Vagina (tissue), 2 donors: Measurements from ENCODE around the gene MAN1C1. TPM values are rescaled to one million over a fixed set of nuclear protein-coding genes. Genes with fewer than 3 reads are reported as not detected.

Experiments
- DNase-seq, 2 donors: peaks; one replicate each; pipeline ENCODE4 v3.0.0-alpha.2; 2017; ENCODE audit errors: extremely low spot score in 2 of 2
- H3K27ac ChIP-seq: fragments of 200-600 bp; sonication (generic); one replicate; pipeline ENCODE4 v1.5.1; 2019
- H3K27me3 ChIP-seq: fragments of 200-600 bp; sonication (generic); one replicate; pipeline ENCODE4 v1.5.1; 2019
- H3K36me3 ChIP-seq, 2 donors: fragments of 200-600 bp; sonication (generic); one replicate each; pipeline ENCODE4 v1.5.1; 2017 to 2019
- H3K4me1 ChIP-seq: fragments of 200-600 bp; sonication (generic); one replicate; pipeline ENCODE4 v1.5.1; 2019
- H3K4me3 ChIP-seq, 2 donors: fragments of 200-600 bp; sonication (generic); 1 replicate in 1 of 2; 2 replicates in 1 of 2; pipeline ENCODE4 v1.5.1; 2016 to 2019
- H3K9me3 ChIP-seq: fragments of 200-600 bp; sonication (generic); one replicate; pipeline ENCODE4 v1.5.1; 2019
- POLR2A ChIP-seq, 2 donors: fragments of 450-650 bp; IDR thresholded peaks; one replicate each; pipeline ENCODE4 v1.6.1; 2017; ENCODE audit warnings: antibody characterized with exemption in 2 of 2, mild to moderate bottlenecking in 2 of 2, moderate library complexity in 2 of 2
- POLR2AphosphoS5 ChIP-seq, 2 donors: sonication (generic); formaldehyde crosslinking; IDR thresholded peaks; one replicate each; pipeline ENCODE4 v1.9.0; 2017; ENCODE audit warnings: antibody characterized with exemption in 2 of 2, mild to moderate bottlenecking in 2 of 2, low read depth in 1 of 2; ENCODE audit not compliant: insufficient read depth in 1 of 2
- intact Hi-C: fragments of 100-400 bp; cut with DNase I; formaldehyde crosslinking; loops from one replicate; pipeline ENCODE4 v1.15.1; 2023
- total RNA-seq: library from RNA; depleted of rRNA; stranded (reverse); fragments of >200 nt; gene quantifications from one replicate; pipeline ENCODE4 v1.2.3, GENCODE V29; 2016
- TF ChIP-seq, protein P1 (sequence below), 3 experiments: fragments of 450-650 bp in 2 of 3; fragments of 200-600 bp in 1 of 3; sonication (generic) in 1 of 3; IDR thresholded peaks; one replicate each; pipeline ENCODE4 v1.5.1; 2017 to 2019; ENCODE audit warnings: antibody characterized with exemption in 3 of 3, mild to moderate bottlenecking in 2 of 3, moderate library complexity in 2 of 3

MAN1C1 gene
- total RNA-seq, 1 donor from 2014 or later: 31.4 TPM

DNA sequence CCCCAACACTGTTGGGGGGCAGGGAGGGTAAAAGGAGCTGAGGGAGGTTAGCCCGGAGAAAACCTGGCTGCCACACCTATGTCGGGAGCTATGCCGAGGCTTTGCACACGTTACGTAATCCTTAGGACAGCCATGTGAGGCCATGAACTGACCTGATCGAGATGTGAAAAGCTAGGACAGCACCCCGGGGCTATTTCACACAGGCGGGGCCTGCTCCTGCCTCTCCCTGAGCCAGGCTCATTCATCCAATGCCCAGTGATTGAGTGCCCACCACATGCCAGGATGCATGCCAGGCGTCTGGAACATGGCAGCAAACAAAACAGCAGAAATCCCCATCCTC, 43.0 kb upstream of the MAN1C1 start:
- no peak overlapping the region for H3K27ac ChIP-seq
- no peaks in the 10 kb centered on the region for H3K36me3 ChIP-seq
- no peak overlapping the region for H3K4me3 ChIP-seq
- H3K27me3 ChIP-seq: no peaks in the 10 kb centered on the region
- no peaks in the 10 kb centered on the region for H3K9me3 ChIP-seq
- peaks cover 13% of the 10 kb centered on the region for H3K4me1 ChIP-seq
- intact Hi-C loops: no loop called here
- no peak for DNase-seq
- TF ChIP-seq, protein P1, sequence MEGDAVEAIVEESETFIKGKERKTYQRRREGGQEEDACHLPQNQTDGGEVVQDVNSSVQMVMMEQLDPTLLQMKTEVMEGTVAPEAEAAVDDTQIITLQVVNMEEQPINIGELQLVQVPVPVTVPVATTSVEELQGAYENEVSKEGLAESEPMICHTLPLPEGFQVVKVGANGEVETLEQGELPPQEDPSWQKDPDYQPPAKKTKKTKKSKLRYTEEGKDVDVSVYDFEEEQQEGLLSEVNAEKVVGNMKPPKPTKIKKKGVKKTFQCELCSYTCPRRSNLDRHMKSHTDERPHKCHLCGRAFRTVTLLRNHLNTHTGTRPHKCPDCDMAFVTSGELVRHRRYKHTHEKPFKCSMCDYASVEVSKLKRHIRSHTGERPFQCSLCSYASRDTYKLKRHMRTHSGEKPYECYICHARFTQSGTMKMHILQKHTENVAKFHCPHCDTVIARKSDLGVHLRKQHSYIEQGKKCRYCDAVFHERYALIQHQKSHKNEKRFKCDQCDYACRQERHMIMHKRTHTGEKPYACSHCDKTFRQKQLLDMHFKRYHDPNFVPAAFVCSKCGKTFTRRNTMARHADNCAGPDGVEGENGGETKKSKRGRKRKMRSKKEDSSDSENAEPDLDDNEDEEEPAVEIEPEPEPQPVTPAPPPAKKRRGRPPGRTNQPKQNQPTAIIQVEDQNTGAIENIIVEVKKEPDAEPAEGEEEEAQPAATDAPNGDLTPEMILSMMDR (IDR thresholded peaks at IDR 0.05): no peak
- TF ChIP-seq POLR2A (IDR thresholded peaks at IDR 0.05): no peak
- TF ChIP-seq POLR2AphosphoS5 (IDR thresholded peaks at IDR 0.05; ENCODE audit: insufficient read depth in 1 of 2, low read depth in 1 of 2): no peak

DNA sequence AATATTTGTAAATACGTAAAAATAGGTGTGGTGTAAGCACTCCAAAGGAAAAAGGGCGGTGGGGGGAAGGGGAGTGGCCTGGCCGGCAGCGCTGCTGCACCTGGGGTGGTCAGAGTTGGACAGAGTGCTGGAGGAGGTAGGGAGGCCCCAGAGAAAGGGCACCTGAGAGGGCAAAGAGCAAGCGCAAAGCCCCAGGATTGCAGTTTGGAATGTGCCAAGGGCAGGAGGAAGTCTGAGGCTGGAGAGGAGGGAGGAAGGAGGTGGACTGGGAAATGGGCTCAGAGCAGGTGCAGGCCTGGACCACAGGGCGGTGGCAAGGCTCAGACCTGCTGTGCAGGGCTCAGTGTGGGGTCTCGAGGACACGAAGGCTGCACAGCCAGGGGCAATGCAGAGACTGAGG, 42.6 kb upstream of the MAN1C1 start:
- no peak overlapping the region for H3K27ac ChIP-seq
- DNase-seq: no peak
- H3K36me3 ChIP-seq: no peaks in the 10 kb centered on the region
- no peaks in the 10 kb centered on the region for H3K27me3 ChIP-seq
- H3K4me3 ChIP-seq: no peak overlapping the region
- H3K4me1 ChIP-seq: peaks cover 9% of the 10 kb centered on the region
- intact Hi-C loops: no loop called here
- TF ChIP-seq, protein P1 (IDR thresholded peaks at IDR 0.05): no peak
- no peak for TF ChIP-seq POLR2AphosphoS5 (IDR thresholded peaks at IDR 0.05; ENCODE audit: insufficient read depth in 1 of 2, low read depth in 1 of 2)
- no peak for TF ChIP-seq POLR2A (IDR thresholded peaks at IDR 0.05)
- no peaks in the 10 kb centered on the region for H3K9me3 ChIP-seq

DNA sequence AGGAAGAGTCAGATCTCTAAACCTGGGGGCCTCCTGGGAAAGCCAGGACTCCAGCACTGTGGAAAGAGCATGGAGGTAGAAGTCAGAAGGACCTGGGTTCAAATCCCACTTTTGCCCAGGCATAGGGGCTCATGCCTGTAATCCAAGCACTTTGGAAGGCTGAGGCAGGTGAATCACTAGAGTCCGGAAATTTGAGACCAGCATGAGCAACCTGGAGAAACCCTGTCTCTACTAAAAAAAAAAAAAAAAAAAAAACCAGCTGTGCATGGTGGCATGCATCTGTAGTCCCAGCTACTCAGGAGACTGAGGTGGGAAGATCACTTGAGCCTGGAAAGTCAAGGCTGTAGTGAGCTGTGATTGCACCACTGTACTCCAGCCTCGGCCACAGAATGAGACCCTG, 41.4 kb upstream of the MAN1C1 start:
- Histone ChIP-seq H3K4me1 (no peaks in the 10 kb centered on the region), H3K27ac (no peak overlapping the region), H3K27me3 (no peaks in the 10 kb centered on the region), H3K9me3 (no peaks in the 10 kb centered on the region), H3K36me3 (no peaks in the 10 kb centered on the region), H3K4me3 (no peak overlapping the region)
- no peak for DNase-seq
- TF ChIP-seq, protein P1 (IDR thresholded peaks at IDR 0.05): no peak
- no peak for TF ChIP-seq POLR2AphosphoS5 (IDR thresholded peaks at IDR 0.05; ENCODE audit: insufficient read depth in 1 of 2, low read depth in 1 of 2)
- no peak for TF ChIP-seq POLR2A (IDR thresholded peaks at IDR 0.05)
- intact Hi-C loops: no loop called here

DNA sequence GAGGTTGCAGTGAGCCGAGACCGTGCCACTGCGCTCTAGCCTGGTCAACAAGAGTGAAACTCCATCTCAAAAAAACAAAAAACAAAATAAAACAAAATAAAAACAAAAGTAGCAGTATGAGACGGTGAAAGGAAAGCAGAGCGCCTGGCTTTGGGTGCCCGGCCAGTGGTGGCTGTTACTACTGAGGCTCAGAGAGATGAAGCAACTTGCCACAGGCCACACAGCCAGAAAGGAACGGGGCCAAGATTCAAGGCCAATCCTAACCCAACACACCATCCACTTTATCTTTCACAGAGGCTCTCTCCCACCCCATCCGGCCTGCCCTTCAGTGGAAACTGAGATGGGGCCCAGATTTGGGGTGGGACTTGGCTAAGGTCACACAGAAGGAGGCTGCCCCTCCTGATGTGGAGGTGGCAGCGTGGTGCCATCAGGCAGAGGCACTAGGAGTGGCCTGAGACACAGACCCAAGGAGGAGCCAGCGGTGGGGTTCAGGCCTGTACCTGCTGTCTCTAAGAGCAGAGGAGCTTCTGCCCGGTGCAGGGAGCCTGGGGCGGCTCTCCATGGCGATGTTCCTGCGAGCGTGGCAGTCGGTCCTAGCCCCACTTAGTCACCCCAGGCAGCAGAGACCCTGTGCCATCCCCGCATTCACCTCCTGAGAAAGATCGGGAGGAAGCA, 40.0 kb upstream of the MAN1C1 start:
- H3K27me3 ChIP-seq: no peaks in the 10 kb centered on the region
- no peak overlapping the region for H3K27ac ChIP-seq
- H3K9me3 ChIP-seq: no peaks in the 10 kb centered on the region
- H3K4me3 ChIP-seq: no peak overlapping the region
- no peaks in the 10 kb centered on the region for H3K36me3 ChIP-seq
- TF ChIP-seq, protein P1 (IDR thresholded peaks at IDR 0.05): no peak
- TF ChIP-seq POLR2A (IDR thresholded peaks at IDR 0.05) (no peak), POLR2AphosphoS5 (IDR thresholded peaks at IDR 0.05; ENCODE audit: insufficient read depth in 1 of 2, low read depth in 1 of 2) (no peak)
- no peaks in the 10 kb centered on the region for H3K4me1 ChIP-seq
- intact Hi-C loops: no loop called here
- no peak for DNase-seq

DNA sequence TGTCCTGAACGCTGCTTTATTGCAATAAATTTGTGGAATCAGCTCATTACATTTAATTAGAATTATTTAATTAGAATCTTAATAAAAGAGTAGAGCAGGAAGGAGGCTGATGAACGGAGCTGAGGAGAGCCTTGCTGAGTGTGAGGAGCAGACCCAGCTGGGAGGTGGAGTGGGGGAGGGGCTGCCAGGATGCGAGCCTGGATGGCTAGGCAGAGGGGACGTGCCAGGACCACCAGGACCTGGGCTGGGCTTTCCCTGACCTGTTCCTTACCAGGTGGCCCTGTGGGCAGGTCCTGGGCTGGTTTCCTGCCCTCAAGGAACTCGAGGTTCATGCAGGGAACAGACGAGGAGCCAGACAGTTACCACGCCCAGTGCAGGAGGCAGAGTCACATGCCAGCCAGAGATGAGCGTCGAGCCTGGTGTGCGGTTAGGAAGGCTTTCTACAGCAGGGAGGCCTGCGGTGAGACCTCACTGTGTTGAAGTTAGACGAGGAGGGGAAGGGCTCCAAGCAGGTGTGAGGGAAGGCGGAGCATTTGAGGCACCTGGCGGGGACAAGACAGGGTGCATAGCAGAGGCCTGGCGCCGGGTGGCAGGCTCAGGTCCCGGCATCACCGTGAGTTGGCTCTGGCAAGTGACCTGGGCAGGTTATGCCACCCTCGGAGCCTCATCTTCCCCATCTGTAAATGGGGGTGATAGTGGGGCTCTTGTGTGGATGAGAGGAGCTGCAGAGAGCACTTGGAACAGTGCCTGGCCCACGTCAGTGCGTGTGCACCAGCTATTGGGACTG, 39.3 kb upstream of the MAN1C1 start:
- no peaks in the 10 kb centered on the region for H3K27me3 ChIP-seq
- H3K9me3 ChIP-seq: no peaks in the 10 kb centered on the region
- H3K4me3 ChIP-seq: no peak overlapping the region
- intact Hi-C loops: no loop called here
- no peaks in the 10 kb centered on the region for H3K4me1 ChIP-seq
- H3K36me3 ChIP-seq: no peaks in the 10 kb centered on the region
- no peak for DNase-seq
- no peak for TF ChIP-seq POLR2A (IDR thresholded peaks at IDR 0.05)
- TF ChIP-seq, protein P1 (IDR thresholded peaks at IDR 0.05): no peak
- no peak for TF ChIP-seq POLR2AphosphoS5 (IDR thresholded peaks at IDR 0.05; ENCODE audit: insufficient read depth in 1 of 2, low read depth in 1 of 2)
- H3K27ac ChIP-seq: no peak overlapping the region
